Type B pancreatic cell (in vitro differentiated cells): Measurements from ENCODE around the gene BUB1. TPM values are rescaled to one million over a fixed set of nuclear protein-coding genes. Genes with fewer than 3 reads are reported as not detected.
"Not testable (repeated sequence)": the region's sequence is repeated elsewhere in the genome, so short reads cannot be mapped to it uniquely, and the experiment has no call there.

Source experiments
- DNase-seq: peaks from one replicate; pipeline ENCODE4 v3.0.0; 2021; ENCODE audit warnings: mixed read lengths; ENCODE audit not compliant: unreplicated experiment; ENCODE audit errors: extremely low spot score
- H3K27ac Mint-ChIP-seq: 2 replicates; pipeline ENCODE4 v1.8.0; 2021; ENCODE audit warnings: mild to moderate bottlenecking, mixed read lengths
- H3K27me3 Mint-ChIP-seq: 2 replicates; pipeline ENCODE4 v1.8.0; 2021; ENCODE audit warnings: mixed read lengths
- H3K36me3 Mint-ChIP-seq: 2 replicates; pipeline ENCODE4 v1.8.0; 2021; ENCODE audit warnings: mixed read lengths
- H3K4me1 Mint-ChIP-seq: one replicate; pipeline ENCODE4 v1.8.0; 2021; ENCODE audit warnings: mixed read lengths; ENCODE audit not compliant: unreplicated experiment
- H3K4me3 Mint-ChIP-seq: 2 replicates; pipeline ENCODE4 v1.8.0; 2021; ENCODE audit warnings: mild to moderate bottlenecking, mixed read lengths
- H3K9me3 Mint-ChIP-seq: 2 replicates; pipeline ENCODE4 v1.8.0; 2021; ENCODE audit warnings: mixed read lengths
- CTCF ChIP-seq: fragments of 200-600 bp; sonication (generic); conservative IDR thresholded peaks from 2 replicates; pipeline ENCODE4 v1.5.0; 2021; ENCODE audit warnings: antibody characterized with exemption, mild to moderate bottlenecking
- total RNA-seq: library from RNA; stranded (reverse); gene quantifications from 2 replicates; pipeline ENCODE4 v1.2.1, GENCODE V29; 2021; ENCODE audit warnings: low replicate concordance

BUB1 gene
- total RNA-seq, 1 donor from 2014 or later = 39.8 TPM

- Mint-ChIP-seq H3K27me3 (peaks cover 34% of the 10 kb centered on the region), H3K4me3 (no peak overlapping the region), H3K36me3 (no peaks in the 10 kb centered on the region), H3K4me1 (no peaks in the 10 kb centered on the region), H3K9me3 (no peaks in the 10 kb centered on the region), H3K27ac (no peak overlapping the region)
- TF ChIP-seq CTCF = no peak
- DNase-seq = no peak
Observed at GRCh38 chr2:110702514-110703380, 24.9 kb upstream of the BUB1 start.

- not testable (repeated sequence) for DNase-seq, H3K36me3 Mint-ChIP-seq, H3K9me3 Mint-ChIP-seq, H3K4me3 Mint-ChIP-seq, H3K27ac Mint-ChIP-seq
- Mint-ChIP-seq H3K4me1 (peaks cover 11% of the 10 kb centered on the region), H3K27me3 (peaks cover 17% of the 10 kb centered on the region)
Observed at GRCh38 chr2:110698253-110698652, 20.4 kb upstream of the BUB1 start.

DNA sequence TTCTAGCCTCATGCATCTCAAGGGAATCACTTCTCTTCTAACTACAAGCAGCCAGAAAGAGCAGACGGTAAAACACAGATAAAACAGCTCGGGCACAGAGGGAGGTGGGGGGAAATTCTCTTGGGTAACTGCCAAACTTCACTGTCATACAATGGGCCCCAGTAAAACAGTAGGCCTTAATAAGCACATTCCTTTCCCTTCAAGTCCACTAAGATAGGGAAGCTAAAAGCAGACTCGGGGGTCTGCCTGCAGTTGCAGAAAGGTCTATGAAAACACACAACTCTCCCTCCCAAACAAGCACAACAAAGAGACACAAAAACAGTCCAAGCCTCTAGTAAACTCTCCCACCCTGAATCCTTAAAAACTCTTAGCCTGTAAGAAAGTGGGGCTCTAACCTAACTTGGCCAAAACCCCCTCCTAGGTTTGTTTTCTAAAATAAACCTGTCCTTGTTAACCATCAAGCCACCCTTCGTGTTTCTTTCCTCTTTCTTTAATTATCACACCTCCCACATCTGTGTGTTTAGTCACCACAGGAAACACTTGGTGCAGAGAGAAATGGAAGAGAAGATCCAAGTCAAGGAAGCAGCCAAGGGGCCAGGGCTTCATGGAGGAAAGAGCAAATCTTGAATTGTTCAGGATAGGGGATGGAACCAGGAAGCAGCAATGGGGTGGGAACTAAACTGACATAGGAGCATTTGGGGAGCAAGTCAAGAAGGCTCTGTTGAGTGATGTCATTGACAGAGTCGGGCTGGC lies 17.5 kb upstream of the BUB1 start:
- not testable (repeated sequence) for H3K4me3 Mint-ChIP-seq, H3K36me3 Mint-ChIP-seq, H3K9me3 Mint-ChIP-seq, H3K27ac Mint-ChIP-seq, DNase-seq
- peaks cover 15% of the 10 kb centered on the region for H3K27me3 Mint-ChIP-seq
- peaks cover 11% of the 10 kb centered on the region for H3K4me1 Mint-ChIP-seq

- H3K27ac Mint-ChIP-seq = no peak overlapping the region
- no peak overlapping the region for H3K4me3 Mint-ChIP-seq
- TF ChIP-seq CTCF = no peak
- no peaks in the 10 kb centered on the region for H3K9me3 Mint-ChIP-seq
- peaks cover 28% of the 10 kb centered on the region for H3K27me3 Mint-ChIP-seq
- peaks cover 11% of the 10 kb centered on the region for H3K4me1 Mint-ChIP-seq
- no peak for DNase-seq
- no peaks in the 10 kb centered on the region for H3K36me3 Mint-ChIP-seq
Observed at GRCh38 chr2:110691612-110692258, 13.9 kb upstream of the BUB1 start.

DNA sequence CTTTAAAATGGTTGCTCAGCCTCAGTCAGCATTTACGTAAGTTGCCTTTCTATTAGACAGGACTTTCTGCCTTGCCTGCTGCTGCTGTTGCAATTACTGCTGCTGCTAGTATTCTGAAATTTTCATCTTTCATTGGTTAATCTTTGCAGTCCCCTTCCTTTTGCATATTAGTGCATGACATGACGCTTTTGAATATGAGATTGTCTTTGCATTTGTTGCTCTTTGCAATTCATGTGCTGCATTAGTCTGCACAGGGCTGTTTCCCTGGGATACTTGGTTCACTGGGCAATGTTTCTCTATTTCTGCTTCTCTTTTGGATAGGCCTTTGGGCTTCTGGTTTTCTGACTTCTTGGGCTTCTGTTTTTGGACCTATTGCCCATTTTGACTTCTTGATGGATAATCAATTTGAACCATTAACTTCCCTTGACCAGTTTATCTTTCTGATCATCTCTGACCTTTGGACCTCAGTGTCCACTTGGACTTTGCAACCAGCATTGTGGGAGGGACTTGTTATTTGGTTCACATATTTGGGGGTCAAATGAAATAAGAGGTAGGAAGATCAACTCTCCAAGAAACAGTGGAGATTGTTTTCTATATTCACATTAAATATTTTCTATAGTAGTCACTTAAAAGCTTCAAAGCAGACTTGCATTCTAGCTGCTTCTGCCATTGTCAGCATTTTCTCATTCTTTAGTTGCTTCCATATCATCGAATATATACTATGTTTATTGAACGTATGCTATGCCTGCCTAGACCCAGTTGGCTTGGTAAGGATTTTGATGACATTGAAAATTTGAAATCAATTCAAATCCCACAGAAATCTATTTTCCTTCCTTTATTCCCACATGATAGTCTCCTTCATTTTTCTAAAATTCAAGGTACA lies 12.5 kb upstream of the BUB1 start:
- Mint-ChIP-seq H3K9me3 (no peaks in the 10 kb centered on the region), H3K4me3 (no peak overlapping the region), H3K27ac (no peak overlapping the region), H3K4me1 (peaks cover 9% of the 10 kb centered on the region), H3K36me3 (no peaks in the 10 kb centered on the region), H3K27me3 (peaks cover 26% of the 10 kb centered on the region)
- TF ChIP-seq CTCF = no peak
- no peak for DNase-seq

DNA sequence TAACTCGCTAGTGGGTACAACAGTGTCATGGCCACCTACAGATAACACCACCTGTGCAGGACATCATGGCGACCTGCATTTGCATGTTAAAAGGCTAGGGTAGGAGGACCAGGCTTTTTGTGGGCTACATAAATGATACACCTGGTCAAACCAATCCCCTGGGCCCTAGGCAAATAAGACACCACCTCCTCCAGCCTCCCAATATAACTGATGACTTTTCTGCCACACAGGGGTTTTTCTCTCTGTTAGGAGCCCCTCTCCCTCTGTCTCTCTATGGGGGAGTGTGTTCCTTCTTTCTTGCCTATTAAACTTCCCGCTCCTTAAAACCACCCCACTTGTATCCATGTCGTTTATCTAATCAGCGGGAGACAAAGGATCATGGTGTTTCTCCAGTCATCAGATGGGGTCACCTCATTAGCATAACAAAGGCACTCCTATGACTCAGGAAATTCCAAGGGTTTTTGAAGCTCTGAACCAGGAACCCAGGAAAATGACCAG lies 10.8 kb upstream of the BUB1 start:
- TF ChIP-seq CTCF = no peak
- Mint-ChIP-seq H3K4me1 (no peaks in the 10 kb centered on the region), H3K9me3 (no peaks in the 10 kb centered on the region), H3K36me3 (no peaks in the 10 kb centered on the region), H3K4me3 (no peak overlapping the region), H3K27ac (no peak overlapping the region), H3K27me3 (peaks cover 20% of the 10 kb centered on the region)
- no peak for DNase-seq

GRCh38 chr2:110687775-110688484 lies 10.1 kb upstream of the BUB1 start:
- not testable (repeated sequence) for DNase-seq, H3K4me1 Mint-ChIP-seq, H3K27ac Mint-ChIP-seq, H3K9me3 Mint-ChIP-seq, H3K36me3 Mint-ChIP-seq, H3K4me3 Mint-ChIP-seq
- peaks cover 20% of the 10 kb centered on the region for H3K27me3 Mint-ChIP-seq
